GM21381 (cell line): ENCODE measurements around the gene P2RY14.

Experiments
- ATAC-seq: cut with Tn5 transposase; IDR thresholded peaks from one replicate; pipeline ENCODE4 v1.9.1; 2021; ENCODE audit warnings: mild to moderate bottlenecking, moderate library complexity; ENCODE audit not compliant: unreplicated experiment

Gene P2RY14

GRCh38 chr3:151278230-151278629 lies at the start of gene P2RY14:
TSS of gene P2RY14 (minus strand) at chr3:151278542. CDS start at chr3:151214316, 64,226 bp downstream.
- no peak for ATAC-seq

- ATAC-seq, result no peak
These were observed 49.3 kb upstream of the P2RY14 start for GRCh38 chr3:151327571-151328198.

- no peak for ATAC-seq
These were observed 44.2 kb upstream of the P2RY14 start for GRCh38 chr3:151322511-151322910.

DNA sequence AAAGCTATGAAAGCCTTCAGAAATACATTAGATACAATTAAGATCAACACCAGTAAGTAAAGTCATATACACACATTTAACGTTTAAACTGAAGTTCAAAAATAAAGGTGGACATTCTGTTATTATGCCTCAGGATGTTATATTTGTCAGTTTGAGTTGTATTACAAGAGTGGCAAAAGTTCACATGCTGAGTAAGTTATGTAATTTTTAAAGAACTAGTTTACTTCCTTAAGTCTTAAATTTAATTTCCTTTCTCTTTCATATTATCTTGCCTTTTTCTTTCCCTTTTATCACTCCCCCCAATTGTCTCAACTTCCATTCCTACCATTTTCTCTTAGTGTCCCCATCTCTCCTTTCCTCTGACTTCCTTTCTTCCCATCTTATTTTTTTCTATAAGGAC lies 43.2 kb upstream of the P2RY14 start:
- ATAC-seq, result no peak

GRCh38 chr3:151320131-151320530 lies 41.8 kb upstream of the P2RY14 start:
- no peak for ATAC-seq

DNA sequence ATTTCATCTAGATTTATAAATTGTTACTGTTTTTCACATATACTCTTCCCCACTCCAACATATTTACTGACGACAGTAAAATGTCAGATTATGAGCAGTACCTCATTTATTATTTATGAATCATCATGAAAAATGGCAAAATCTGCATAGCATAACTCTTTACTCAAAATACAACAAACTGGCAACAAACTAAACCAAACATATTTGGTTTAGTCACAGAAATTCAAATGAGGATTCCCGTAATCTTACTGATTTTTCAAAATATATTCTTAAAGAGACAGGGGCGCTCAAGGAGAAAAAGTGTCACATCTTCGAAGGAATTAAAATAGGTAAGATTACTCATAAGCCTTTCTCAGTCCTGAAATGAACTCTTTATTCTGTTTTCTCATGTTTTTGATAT lies 41.3 kb upstream of the P2RY14 start:
- ATAC-seq, result no peak

- no peak for ATAC-seq
These were observed 40.6 kb upstream of the P2RY14 start for GRCh38 chr3:151318991-151319390.

DNA sequence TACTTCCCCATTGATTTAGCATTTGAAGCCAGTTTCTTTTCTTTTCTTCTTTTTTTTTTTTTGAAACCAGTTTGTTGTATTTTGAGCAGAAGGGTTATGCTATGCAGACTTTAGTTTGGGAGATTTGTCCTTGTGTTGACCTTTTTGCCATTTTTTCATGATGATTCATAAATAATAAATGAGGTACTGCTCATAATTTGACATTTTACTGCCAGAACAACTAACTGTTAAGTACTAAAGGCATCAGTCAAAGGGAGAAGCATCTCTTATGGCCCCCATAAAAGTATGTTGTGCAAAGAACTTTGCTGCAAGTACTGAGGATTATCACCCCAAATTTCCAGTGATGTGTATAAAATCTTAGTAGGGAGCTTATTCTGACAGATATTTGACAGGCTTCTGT lies 40.0 kb upstream of the P2RY14 start:
- ATAC-seq, result no peak

- no peak for ATAC-seq
These were observed 38.1 kb upstream of the P2RY14 start, which contains the start of gene GPR87 for GRCh38 chr3:151316267-151316991. TSS of gene GPR87 (minus strand) at chr3:151316820. CDS start at chr3:151300100, 16,720 bp downstream.

- ATAC-seq, result no peak
These were observed 37.5 kb upstream of the P2RY14 start for GRCh38 chr3:151315846-151316245.

DNA sequence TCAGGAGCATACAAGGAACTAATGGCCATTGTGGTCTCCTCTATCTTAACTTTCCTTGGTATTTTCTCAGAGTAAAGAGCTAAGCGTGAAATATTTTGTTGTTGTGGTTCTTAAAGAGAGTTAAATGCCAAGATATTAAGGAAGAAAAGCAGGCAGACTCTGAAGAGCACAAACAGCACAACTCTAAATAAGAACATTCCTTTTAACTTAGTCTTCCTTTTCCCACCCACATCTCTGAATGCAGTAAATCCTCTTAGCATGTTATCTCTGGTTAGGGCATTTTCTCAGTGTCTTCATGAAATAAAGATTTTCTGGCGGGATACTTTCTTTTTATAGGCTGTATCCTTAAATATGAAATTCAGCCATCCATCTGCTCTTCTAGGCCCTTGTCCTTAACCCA lies 36.8 kb upstream of the P2RY14 start:
- no peak for ATAC-seq

DNA sequence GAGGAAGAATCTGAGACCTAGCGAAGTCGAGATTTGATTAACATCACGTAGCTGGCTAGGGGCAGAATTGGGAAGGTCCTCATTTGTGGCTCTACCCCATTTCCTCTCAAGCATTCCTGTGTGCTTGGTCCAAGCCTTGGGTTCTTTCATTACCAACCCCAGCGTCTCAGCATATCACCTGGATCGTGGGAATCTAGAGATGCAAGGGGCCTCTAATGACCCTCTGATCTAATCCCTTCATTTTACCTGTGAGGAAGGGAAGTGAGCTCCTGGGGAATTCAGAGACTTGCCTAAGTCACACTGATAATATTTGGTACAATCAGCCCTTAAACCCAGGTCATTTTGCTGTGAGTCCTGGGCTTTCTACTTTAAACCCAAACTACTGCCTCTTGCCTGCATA lies 36.3 kb upstream of the P2RY14 start:
- ATAC-seq, result no peak

DNA sequence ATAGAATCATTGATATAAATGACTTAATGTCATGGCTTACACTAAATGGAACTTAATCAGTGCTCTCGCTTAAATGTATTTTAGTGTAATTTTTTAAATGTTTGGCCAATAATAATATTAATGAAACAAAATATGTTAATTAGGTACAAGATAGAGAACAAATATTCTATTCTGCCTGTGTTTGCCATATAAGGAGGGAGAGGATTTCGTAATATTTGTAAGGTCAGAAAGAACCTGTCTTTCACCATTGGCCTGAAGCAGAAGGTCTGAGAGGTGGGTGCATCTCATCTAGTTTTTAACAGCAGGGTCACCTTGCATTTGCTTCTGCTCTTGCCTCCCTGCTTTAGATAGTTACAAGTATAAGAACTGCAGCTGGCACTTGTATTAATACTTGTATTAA lies 35.8 kb upstream of the P2RY14 start:
- ATAC-seq, result no peak

GRCh38 chr3:151312972-151313371 lies 34.6 kb upstream of the P2RY14 start:
- no peak for ATAC-seq

GRCh38 chr3:151309566-151309965 lies 31.2 kb upstream of the P2RY14 start:
- ATAC-seq, result no peak

- no peak for ATAC-seq
These were observed 29.5 kb upstream of the P2RY14 start for GRCh38 chr3:151307583-151308488.

DNA sequence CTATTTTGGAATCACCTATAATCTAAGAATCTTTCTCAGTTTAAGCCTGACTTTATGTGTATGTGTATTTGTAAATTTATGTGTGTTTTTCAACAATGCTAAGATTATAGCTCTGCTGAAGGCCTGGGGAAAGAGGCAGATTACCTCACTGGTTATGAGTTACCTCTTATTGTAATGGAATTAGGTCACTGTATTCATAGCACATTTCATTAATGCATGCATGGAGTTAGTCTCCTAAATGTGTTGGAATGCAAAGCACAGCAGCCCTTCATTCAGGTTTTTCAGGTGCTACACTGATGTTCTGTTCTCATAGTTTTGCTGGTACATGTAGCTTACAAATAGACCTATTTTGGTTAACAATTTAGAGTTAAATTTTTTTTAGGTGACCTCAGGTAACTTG lies 28.8 kb upstream of the P2RY14 start:
- ATAC-seq, result no peak

- ATAC-seq, result no peak
These were observed 27.9 kb upstream of the P2RY14 start for GRCh38 chr3:151306168-151306810.

GRCh38 chr3:151305775-151306151 lies 27.4 kb upstream of the P2RY14 start:
- no peak for ATAC-seq

DNA sequence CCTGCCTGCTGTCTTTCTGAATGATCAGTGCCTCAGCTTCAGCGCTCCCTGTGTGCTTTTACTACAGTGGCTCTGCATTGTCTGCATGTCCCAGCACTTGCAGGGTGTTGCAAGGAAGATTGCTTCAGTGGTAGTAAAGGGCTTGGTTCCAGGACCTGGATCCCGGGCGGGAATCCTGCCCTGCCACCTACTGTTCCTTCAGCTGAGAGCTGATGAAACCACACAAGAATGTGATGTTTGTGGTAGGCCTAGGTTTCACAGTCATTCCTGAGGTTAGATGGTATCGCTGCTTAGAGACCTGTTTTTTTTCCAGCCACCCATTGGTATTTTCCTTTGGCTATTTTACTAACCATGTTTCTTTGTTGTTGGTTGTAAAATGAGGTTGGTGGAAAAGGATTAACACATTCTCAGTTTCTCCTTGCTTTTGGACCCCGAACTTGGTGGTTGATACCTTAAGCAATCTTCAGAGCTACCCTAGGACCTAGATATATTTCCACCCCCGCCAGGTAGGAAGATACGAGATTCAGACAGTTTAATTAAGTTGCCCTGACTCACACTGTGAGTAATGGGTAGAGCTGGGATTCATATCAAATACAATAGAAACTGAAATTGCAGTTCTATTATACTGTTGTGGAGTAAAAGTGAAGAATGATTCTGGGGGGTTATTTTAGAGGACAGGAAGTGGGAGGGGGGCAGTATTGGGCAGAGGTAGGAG lies 26.9 kb upstream of the P2RY14 start:
- no peak for ATAC-seq
